MCF 10A (cell line): ENCODE results near the gene SLC35A3. TPM values are rescaled to one million over a fixed set of nuclear protein-coding genes. Genes with fewer than 3 reads are reported as not detected.

ENCODE experiments used
- BruUV-seq: library from RNA; stranded (reverse); fragments of 400-500 nt; replicated peaks from 2 replicates; lab custom pipeline; 2021; lab: Mats Ljungman, UMichigan
- CTCF ChIA-PET: fragments of 300-600 bp; sonication (Branson Sonifier 250); formaldehyde crosslinking; extraction: SDS; loops from one replicate; lab custom pipeline; 2021; ENCODE audit warnings: antibody characterized with exemption, inconsistent platforms; lab: Yijun Ruan, JAX
- POLR2A ChIA-PET: fragments of 300-600, 350-650 bp; sonication (Branson Sonifier 250); formaldehyde crosslinking; extraction: SDS; loops from one replicate; lab custom pipeline; 2020; ENCODE audit warnings: antibody characterized with exemption, inconsistent platforms; lab: Yijun Ruan, JAX
- DNase-seq: peaks from one replicate; pipeline ENCODE4 v3.0.0-alpha.2; 2018; ENCODE audit not compliant: unreplicated experiment
- H3K27ac Mint-ChIP-seq: one replicate; pipeline ENCODE4 v1.8.0; 2022; ENCODE audit warnings: mild to moderate bottlenecking, low read depth, mixed read lengths; ENCODE audit not compliant: unreplicated experiment
- H3K27me3 Mint-ChIP-seq: one replicate; pipeline ENCODE4 v1.8.0; 2022; ENCODE audit warnings: mixed read lengths; ENCODE audit not compliant: insufficient read depth, unreplicated experiment
- H3K36me3 Mint-ChIP-seq: one replicate; pipeline ENCODE4 v1.8.0; 2022; ENCODE audit warnings: mild to moderate bottlenecking, moderate library complexity, mixed read lengths; ENCODE audit not compliant: insufficient read depth, unreplicated experiment
- H3K4me1 Mint-ChIP-seq: one replicate; pipeline ENCODE4 v1.8.0; 2022; ENCODE audit warnings: mixed read lengths; ENCODE audit not compliant: insufficient read depth, unreplicated experiment
- H3K4me3 Mint-ChIP-seq: one replicate; pipeline ENCODE4 v1.8.0; 2022; ENCODE audit warnings: mild to moderate bottlenecking, moderate library complexity, mixed read lengths; ENCODE audit not compliant: unreplicated experiment
- H3K9me3 Mint-ChIP-seq: one replicate; pipeline ENCODE4 v1.8.0; 2022; ENCODE audit warnings: mixed read lengths; ENCODE audit not compliant: unreplicated experiment
- intact Hi-C: fragments of 100-400 bp; cut with micrococcal nuclease; formaldehyde crosslinking; loops from 2 replicates; pipeline ENCODE4 v1.14.1; 2022
- total RNA-seq: library from RNA; stranded (reverse); gene quantifications from 2 replicates; pipeline ENCODE4 v1.2.3, GENCODE V29; 2022
- TF ChIP-seq, protein P1 (sequence below): fragments of 200-600 bp; IDR thresholded peaks from one replicate; pipeline ENCODE4 v1.8.0; 2022; ENCODE audit warnings: antibody characterized with exemption, mild to moderate bottlenecking; ENCODE audit not compliant: unreplicated experiment

Gene SLC35A3
- total RNA-seq, 1 experiment from 2014 or later = 15.1 TPM

DNA sequence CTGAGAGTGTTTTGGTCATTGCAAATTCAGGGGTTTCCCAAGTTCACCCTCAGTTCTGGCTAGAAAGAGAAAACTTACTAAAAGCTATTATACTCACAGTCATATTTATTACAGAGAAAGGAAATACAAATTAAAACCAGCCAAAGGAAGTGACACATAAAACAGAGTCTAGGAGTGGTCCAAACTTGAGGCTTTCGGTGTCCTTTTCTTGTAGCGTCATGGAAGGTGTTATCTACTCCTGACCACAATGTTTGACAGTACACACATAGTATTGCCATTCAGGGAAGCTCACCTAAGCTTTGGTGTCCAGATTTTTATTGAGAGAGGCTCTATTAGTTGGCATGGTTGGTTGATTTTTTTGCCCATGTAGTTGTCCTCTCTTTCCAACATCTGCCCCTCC, 59.0 kb downstream of the SLC35A3 start:
- Mint-ChIP-seq H3K36me3 (no peaks in the 10 kb centered on the region), H3K9me3 (no peaks in the 10 kb centered on the region), H3K27ac (peak overlapping the region; percentile 16), H3K4me1 (no peaks in the 10 kb centered on the region), H3K27me3 (no peaks in the 10 kb centered on the region), H3K4me3 (no peak overlapping the region)
- no peak for DNase-seq
- intact Hi-C loops = no loop called here
- ChIA-PET CTCF (no interaction called here), POLR2A (no interaction called here)
- TF ChIP-seq, protein P1, sequence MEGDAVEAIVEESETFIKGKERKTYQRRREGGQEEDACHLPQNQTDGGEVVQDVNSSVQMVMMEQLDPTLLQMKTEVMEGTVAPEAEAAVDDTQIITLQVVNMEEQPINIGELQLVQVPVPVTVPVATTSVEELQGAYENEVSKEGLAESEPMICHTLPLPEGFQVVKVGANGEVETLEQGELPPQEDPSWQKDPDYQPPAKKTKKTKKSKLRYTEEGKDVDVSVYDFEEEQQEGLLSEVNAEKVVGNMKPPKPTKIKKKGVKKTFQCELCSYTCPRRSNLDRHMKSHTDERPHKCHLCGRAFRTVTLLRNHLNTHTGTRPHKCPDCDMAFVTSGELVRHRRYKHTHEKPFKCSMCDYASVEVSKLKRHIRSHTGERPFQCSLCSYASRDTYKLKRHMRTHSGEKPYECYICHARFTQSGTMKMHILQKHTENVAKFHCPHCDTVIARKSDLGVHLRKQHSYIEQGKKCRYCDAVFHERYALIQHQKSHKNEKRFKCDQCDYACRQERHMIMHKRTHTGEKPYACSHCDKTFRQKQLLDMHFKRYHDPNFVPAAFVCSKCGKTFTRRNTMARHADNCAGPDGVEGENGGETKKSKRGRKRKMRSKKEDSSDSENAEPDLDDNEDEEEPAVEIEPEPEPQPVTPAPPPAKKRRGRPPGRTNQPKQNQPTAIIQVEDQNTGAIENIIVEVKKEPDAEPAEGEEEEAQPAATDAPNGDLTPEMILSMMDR = no peak
- BruUV-seq = no TSS peak

DNA sequence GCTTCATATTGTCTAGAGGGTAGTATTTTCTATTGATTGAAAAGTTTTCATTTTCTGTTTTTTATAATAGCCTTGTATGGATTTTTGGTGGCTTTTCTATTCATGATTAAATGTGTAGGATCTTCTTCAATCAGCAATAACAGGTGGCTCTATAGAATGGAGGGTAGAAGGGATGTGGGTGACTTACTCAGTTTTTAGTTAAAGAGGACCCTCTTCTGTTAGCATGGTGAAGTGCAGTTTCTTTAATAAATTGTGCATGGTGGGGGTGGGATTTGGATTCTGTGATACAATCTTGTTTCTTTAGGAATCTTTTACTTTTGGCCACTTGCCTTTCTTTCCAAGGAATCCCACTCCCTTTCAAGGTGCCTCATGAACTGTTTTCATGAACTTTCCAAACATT, 64.7 kb downstream of the SLC35A3 start:
- no peak overlapping the region for H3K27ac Mint-ChIP-seq
- no peaks in the 10 kb centered on the region for H3K27me3 Mint-ChIP-seq
- TF ChIP-seq, protein P1 = peak; percentile 19
- ChIA-PET CTCF (no interaction called here), POLR2A (no interaction called here)
- H3K4me1 Mint-ChIP-seq = peaks cover 11% of the 10 kb centered on the region
- H3K9me3 Mint-ChIP-seq = no peaks in the 10 kb centered on the region
- DNase-seq = peak; percentile 36
- no peaks in the 10 kb centered on the region for H3K36me3 Mint-ChIP-seq
- intact Hi-C loops = loop anchor here (1.0 to 10.0 kb wide), 2 partner anchors 226 to 320 kb away; partner anchors contain the start of gene CDC14A
- no TSS peak for BruUV-seq
- no peak overlapping the region for H3K4me3 Mint-ChIP-seq

DNA sequence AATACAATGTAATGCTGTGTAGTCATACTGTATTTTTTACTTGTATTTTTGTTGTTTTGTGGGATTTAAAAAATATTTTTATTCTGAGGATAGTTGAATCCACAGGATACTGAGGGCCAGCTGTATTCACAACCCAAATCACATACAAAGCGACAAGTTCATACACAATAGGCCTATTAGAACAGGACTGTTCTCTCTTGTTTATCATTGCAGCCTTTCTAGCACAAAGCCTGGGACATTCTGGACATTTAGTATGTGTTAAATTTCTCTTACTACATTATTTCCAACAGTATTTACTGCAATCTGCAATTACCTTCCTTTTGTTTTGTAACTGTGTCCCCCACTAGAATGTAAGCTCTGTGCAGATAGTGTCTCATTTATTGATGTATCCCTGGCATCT, 65.4 kb downstream of the SLC35A3 start:
- no peak overlapping the region for H3K4me3 Mint-ChIP-seq
- TF ChIP-seq, protein P1 = no peak
- H3K27ac Mint-ChIP-seq = no peak overlapping the region
- no TSS peak for BruUV-seq
- no peaks in the 10 kb centered on the region for H3K9me3 Mint-ChIP-seq
- H3K4me1 Mint-ChIP-seq = peaks cover 11% of the 10 kb centered on the region
- no peaks in the 10 kb centered on the region for H3K36me3 Mint-ChIP-seq
- POLR2A ChIA-PET = interaction anchor here (0.7 to 3.5 kb wide), 3 partner anchors 52 to 185 kb away, joined by 3 to 47 read pairs (median 3); partner anchors contain the start of genes AGL and SLC35A3
- CTCF ChIA-PET = interaction anchor here (1.1 kb wide), 1 partner anchor 421 kb away, joined by 3 read pairs; no protein-coding TSS in a partner anchor
- intact Hi-C loops = loop anchor here (5.0 to 10.0 kb wide), 2 partner anchors 320 to 422 kb away; partner anchors contain the start of gene CDC14A
- H3K27me3 Mint-ChIP-seq = no peaks in the 10 kb centered on the region
- no peak for DNase-seq

DNA sequence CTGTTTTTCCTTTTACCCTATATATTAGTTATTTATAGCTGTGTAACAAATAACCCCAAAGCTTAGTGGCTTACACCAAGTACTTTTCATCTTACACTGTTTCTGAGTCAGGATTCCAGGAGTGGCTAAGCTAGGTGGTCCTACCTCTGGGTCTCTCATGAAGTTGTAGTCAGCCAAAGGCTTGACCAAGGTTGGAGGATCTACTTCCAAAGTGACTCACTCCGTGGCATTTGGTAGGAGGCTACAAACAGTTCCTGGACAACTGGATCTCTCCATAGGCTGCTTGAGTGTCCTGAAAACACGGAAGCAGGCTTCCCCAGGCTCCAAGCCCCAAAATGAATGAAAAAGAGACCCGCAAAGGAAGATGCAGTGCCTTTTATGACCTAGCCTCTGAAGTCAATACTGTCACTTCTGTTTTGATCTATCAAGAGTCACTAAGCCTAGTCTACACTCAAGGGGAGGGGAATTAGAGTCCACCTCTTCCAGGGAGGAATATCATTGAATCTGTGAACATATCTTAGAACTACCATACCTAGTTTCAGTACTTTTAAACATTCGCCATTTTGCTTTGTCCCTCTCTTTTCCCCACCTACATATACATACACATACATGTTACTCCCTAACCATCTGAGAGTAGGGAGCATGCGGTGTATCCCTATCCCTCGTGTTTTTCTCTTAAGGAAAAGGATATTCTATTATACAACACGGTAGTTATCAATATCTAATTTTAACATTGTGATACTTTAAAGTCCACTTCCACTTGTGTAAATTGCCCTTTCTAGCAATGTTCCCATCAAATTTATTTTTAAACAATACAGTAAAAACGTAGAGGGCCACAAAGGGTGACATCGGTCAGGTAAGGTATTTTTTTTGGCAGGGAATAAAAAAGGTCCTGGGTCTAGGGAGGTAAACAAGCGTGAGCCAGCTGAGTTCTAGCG, 67.2 kb downstream of the SLC35A3 start:
- peak; percentile 66 for DNase-seq
- ChIA-PET POLR2A (interaction anchor here (0.6 to 4.7 kb wide), 18 partner anchors 11 to 859 kb away, joined by 3 to 47 read pairs (median 5); partner anchors contain the start of genes AGL, DBT, EXTL2 and RTCA), CTCF (interaction anchor here (0.6 kb wide), 1 partner anchor 234 kb away, joined by 6 read pairs; no protein-coding TSS in a partner anchor)
- Mint-ChIP-seq H3K27ac (peak overlapping the region; percentile 97), H3K4me1 (peaks cover 11% of the 10 kb centered on the region), H3K4me3 (peak overlapping the region; percentile 90), H3K27me3 (no peaks in the 10 kb centered on the region), H3K36me3 (no peaks in the 10 kb centered on the region), H3K9me3 (no peaks in the 10 kb centered on the region)
- intact Hi-C loops = loop anchor here (2.0 to 10.0 kb wide), 3 partner anchors 96 to 420 kb away; partner anchors contain the start of genes CDC14A, SASS6 and TRMT13
- TF ChIP-seq, protein P1 = no peak
- TSS peak; percentile 90 for BruUV-seq
